ENCODE measurements around the gene RNPEPL1.

GRCh38 chr2:240569523-240569997, 1.3 kb downstream of the RNPEPL1 start:
- no peak for TF ChIP-seq CTCF (IDR thresholded peaks at IDR 0.05)
- no peak for TF ChIP-seq POLR2A (IDR thresholded peaks at IDR 0.05)

All from Peyer's patch (tissue), 4 donors.